Esophagus squamous epithelium (tissue), 4 donors: Measurements from ENCODE around the gene PKN2.

ENCODE experiments used
- CTCF ChIP-seq, 6 experiments: fragments of 450-650 bp in 4 of 6; fragments of 200-600 bp in 2 of 6; sonication (generic) in 2 of 6; IDR thresholded peaks; one replicate each; pipeline ENCODE4 v1.5.1; 2016 to 2019; ENCODE audit warnings: antibody characterized with exemption in 6 of 6, mild to moderate bottlenecking in 4 of 6, moderate library complexity in 4 of 6
- POLR2A ChIP-seq, 4 donors: fragments of 450-650 bp; IDR thresholded peaks; one replicate each; pipeline ENCODE4 v1.6.1; 2017; ENCODE audit warnings: antibody characterized with exemption in 4 of 4, mild to moderate bottlenecking in 4 of 4, moderate library complexity in 3 of 4

GRCh38 chr1:88647749-88648415 lies 36.2 kb upstream of the PKN2 start:
- no peak for TF ChIP-seq CTCF (IDR thresholded peaks at IDR 0.05)
- TF ChIP-seq POLR2A (IDR thresholded peaks at IDR 0.05), result no peak
